GM12801 (cell line): ENCODE data around the gene PGBD5.

Experiments
- TF ChIP-seq, protein P1 (sequence below): IDR thresholded peaks from one replicate; pipeline ENCODE4 v1.5.1; 2011; ENCODE audit warnings: control low read depth; ENCODE audit not compliant: insufficient read length; ENCODE audit errors: extremely low read depth

Gene PGBD5

DNA sequence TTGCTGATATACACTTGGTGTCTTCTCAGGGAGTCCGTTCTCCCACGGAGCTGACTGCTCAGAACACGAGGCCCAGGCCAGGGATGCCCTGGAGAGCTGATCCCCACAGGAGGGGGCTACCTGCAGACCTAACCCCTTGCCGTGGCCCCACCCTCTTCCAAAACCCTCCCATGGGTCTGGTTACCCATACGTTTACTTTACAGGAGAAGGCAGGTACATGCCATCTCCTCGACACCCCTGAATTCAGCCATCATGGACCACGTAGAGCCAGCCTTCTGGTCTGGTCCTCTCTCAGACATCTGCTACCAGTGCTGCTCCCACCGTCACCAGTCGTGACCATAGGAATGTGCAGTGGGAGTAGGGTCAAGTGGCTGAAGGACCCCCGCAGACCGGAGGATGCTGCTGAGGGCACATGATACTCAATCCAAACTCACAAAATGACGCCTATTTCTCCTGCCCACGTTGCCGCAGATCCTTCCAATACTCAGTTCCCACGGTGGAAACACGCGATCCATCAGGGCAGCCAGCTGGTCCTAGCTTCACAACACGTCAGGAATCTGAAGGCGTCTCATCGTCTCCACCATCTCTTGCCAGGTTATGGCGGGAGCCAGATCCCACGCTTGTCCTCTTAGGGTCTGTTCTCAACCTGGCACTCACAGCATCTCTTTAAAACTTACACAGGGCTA lies 26.7 kb downstream of the PGBD5 start:
- TF ChIP-seq, protein P1, sequence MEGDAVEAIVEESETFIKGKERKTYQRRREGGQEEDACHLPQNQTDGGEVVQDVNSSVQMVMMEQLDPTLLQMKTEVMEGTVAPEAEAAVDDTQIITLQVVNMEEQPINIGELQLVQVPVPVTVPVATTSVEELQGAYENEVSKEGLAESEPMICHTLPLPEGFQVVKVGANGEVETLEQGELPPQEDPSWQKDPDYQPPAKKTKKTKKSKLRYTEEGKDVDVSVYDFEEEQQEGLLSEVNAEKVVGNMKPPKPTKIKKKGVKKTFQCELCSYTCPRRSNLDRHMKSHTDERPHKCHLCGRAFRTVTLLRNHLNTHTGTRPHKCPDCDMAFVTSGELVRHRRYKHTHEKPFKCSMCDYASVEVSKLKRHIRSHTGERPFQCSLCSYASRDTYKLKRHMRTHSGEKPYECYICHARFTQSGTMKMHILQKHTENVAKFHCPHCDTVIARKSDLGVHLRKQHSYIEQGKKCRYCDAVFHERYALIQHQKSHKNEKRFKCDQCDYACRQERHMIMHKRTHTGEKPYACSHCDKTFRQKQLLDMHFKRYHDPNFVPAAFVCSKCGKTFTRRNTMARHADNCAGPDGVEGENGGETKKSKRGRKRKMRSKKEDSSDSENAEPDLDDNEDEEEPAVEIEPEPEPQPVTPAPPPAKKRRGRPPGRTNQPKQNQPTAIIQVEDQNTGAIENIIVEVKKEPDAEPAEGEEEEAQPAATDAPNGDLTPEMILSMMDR: no peak

DNA sequence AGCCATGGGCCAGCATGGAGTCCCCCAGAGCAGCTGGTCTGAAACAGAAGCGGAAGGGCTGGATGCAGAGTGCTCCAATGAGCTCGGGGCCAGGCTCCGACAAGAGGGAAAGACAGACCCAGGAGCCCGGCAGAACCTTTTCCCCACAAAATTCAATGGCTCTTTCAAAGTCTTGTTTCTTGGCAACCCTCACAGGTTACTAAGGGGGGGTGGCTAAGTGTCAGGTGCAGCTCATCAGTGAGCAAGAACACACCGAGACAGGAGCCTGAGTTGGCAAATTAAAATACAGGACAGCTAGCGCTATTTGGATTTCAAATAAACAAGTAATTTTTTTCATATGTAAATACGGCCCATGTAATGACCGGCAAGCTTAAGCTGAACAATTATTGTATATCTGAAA lies 27.3 kb downstream of the PGBD5 start:
- TF ChIP-seq, protein P1: no peak

DNA sequence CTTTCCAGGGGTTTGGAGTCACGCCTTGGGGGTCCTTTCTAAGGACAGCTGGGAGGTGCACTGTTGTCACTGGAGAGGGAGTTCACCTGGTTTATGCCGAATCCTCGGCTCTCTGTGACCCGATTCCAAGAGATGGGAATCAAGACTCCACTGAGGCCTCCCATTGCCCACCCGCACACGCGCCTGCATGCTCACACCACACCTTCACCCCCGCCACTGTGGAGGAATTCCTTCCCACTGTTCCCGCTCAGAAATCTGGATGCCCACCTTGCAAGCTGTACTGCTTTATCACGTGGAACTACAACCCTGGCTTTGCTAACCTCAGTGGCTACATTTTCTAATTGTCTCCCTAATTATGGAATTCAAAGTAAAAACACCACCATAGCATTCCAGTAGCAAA lies 29.2 kb downstream of the PGBD5 start:
- TF ChIP-seq, protein P1: no peak

DNA sequence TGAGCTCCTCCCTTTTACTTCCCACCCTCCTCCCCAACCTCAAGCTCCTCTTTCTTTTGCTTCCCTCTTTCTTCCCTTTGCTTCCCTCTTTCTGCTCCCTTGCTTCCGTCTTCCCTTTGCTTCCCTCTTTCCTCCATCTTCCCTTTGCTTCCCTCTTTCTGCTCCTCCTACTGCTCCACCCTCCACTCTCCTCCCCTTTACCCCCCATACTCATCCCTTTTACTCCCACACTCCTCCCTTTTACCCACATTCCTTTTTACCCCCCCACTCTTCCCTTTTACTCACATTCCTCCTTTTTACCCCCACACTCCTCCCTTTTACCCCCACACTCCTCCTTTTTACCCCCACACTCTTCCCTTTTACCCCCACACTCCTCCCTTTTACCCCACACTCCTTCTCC lies 30.2 kb downstream of the PGBD5 start:
- TF ChIP-seq, protein P1: no peak

DNA sequence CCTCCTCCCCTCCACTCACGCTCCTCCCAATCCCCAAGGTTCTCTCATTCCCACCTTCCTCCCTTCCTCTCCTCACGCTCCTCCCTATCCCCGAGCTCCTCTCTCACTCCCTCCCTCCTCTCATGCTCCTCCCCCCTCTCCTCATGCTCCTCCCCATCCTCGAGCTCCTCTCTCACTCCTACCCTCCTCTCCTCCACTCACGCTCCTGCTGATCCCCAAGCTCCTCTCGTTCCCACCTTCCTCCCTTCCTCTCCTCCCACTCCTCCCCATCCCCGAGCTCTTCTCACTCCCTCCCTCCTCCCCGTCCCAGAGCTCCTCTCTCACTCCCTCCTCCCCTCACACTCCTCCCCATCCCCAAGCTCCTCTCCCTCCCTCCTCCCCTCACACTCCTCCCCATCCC lies 31.4 kb downstream of the PGBD5 start:
- TF ChIP-seq, protein P1: no peak

DNA sequence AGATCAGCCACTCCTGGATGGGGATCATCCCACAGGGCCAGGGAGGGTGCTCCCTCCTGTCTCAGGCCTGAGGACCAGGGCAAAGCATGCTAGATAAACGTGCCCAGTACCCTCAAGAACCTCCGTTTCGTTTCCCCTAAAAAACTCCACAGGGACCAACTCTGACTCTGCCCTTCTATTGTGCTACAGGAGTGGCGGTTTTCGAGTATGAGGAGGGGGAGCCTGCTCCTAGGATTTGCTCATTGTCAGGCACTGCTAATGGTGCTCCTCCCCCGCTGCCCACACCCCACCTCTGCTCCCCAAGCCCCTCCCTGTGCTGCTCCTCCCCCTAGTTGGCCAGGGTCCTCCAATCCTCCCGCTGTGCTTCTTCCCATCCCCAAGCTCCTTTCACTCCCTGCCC lies 32.0 kb downstream of the PGBD5 start:
- TF ChIP-seq, protein P1: no peak

DNA sequence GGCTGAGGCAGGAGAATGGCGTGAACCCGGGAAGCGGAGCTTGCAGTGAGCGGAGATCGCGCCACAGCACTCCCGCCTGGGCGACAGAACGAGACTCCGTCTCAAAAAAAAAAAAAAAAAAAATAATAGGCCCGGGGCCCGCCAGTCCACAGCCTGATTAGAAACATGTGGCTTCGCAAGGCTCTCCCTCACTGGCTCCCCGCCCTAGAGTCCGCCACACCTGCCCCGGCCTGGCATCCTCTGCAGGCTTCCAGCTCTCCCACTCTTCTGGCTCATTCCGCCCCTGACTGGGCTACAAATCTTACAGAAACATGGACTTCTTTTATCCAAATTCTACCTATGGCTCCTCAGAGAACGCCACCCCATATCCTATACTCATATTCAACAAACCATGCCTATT lies 32.4 kb downstream of the PGBD5 start:
- TF ChIP-seq, protein P1: no peak

DNA sequence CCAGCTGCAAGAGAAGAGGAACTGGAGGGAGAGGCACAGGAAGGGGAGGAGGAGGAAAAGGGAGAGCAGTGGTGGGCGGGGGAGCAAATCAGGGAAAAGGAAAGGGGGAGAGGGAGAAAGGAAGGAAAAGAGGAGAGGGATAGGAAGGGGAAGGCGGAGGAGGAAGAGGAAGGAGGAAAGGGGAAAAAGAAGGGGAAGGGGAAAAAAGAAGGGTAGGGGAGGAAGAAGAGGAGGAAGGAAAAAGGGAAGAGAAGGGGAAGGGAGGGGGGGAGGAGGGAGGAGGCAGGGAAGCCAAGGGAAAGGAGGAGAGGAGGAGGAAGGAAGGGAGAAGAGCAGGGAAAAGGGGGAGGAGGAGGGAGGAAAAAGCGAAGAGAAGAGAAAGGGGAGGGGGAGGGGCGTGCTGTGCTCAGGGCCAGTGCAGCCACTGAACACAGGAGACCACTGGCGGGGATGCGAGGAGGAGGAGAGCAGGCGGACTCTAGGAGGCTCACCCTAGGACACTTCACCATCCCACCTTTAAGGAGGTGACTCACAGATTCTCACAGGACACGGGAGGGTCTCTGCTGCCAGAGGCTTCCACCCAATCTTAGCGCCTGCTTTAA lies 33.1 kb downstream of the PGBD5 start:
- TF ChIP-seq, protein P1: no peak
